HK-2 (cell line): ENCODE measurements around the gene LRRC23.
"Not testable (repeated sequence)": the region's sequence is repeated elsewhere in the genome, so short reads cannot be mapped to it uniquely, and the experiment has no call there.

Experiments used
- DNase-seq: peaks from one replicate; pipeline ENCODE4 v3.0.0-alpha.2; 2018; ENCODE audit not compliant: unreplicated experiment

LRRC23 gene

DNA sequence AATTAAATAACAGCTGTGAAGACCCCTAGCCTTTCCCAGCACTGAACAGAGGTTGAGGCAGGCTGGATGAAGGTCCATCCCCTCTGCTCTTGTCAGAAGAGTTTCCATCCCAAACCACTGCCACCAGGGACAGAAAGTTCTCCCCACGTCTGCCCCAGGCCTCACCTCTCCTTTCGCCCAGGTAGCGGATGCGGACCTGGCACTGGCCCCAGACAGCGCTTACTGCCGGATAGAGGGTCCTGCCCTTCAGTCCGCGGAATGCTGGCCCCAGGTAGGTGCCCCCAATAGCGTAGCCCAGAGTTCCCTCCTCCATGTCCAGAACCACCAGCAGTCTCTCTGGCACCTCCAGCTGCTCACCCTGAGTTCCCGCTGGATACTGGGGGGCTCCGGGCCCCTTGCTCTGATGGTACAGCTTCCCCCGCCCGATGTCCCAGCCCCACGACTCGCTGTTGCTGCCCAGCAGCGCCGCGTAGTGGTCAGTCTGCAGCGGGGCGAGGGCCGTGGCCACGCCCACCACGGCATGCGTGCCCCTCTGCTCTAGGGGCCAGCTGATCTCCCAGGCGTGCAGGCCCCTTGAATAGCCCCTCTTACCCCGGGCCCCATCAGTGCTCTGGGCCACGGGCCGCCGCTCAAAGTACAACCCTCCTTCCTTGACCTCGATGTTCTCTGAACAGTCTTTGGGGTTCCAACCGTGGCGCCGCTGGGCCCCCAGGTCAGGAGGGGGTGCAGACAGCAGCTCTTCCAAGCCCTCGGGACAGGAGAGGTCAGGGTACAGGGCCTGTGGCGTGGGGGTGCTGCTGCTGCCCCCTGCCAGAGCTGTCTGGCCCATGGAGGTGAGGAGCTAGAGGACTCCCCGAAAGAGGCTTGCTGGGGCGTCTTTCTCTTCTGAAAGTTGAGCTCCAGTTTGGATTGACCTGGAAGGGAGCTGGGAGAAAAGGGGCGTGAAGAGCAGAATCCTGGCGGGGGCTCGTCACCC is 32.3 kb upstream of the LRRC23 start:
- DNase-seq = peak; percentile 89

DNA sequence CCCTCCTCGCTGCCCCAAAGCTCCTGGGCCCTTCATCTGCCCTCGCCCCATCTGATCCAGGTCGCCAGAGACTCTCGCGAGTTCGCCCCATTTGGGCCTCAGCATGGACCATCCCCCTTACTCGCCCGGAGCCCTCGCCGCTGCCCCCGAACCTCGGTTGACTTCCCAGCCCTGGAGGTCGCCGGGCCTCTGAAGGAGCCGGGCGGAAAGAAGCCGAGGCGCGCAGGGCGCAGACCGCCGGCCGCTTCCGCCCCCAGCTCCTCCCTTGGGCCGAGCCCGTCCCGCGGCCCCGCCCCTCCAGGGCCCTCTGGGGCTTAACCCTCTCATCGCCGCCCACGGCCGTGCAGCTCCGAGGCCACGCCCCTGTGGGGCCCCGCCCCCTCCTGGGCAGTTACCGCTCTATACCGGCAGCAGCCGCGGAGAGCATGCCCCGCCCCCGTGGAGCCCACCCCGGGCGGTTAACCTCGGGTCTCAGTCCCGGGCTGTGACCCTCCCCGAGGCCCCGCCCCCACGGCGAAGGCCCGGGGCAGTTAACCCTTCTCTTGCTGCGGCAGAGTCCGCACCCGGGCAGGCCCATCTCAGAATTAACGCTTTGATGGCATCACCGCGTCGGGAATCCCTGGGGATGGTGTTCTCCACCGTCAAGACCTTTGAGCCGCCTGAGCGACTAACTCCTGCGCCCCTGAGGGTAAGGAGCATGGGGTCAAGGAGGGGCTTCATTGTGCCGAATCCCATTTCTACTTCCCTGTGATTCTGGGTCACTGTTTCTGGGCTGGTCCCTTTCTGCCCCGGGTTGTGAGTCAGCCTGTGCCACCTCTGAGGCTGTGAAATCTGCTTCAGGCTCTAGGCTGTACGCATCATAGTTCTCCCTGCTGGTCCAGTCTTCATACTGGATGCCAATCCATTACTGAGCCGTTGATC is 31.3 kb upstream of the LRRC23 start, which contains the start of gene SPSB2:
Gene SPSB2, minus strand, starts transcription at position 210 of the 921 bp plus-strand sequence. CDS start 402 bp downstream, outside the sequence.
- DNase-seq = peak; percentile 99

DNA sequence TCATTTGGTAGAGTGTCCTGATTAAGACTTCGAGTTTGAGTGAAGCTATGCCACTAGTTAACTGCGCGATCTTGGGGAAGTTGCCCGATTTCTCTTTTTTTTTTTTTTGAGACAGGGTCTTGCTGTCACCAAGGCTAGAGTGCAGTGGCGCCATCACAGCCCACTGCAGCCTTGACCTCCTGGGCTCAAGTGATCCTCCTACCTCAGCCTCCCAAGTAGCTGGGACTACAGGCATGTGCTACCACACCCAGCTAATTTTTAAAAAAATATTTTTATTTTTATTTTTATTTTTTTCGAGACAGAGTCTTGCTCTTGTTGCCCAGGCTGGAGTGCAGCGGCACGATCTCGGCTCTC is 30.6 kb upstream of the LRRC23 start:
- DNase-seq = not testable (repeated sequence)

DNA sequence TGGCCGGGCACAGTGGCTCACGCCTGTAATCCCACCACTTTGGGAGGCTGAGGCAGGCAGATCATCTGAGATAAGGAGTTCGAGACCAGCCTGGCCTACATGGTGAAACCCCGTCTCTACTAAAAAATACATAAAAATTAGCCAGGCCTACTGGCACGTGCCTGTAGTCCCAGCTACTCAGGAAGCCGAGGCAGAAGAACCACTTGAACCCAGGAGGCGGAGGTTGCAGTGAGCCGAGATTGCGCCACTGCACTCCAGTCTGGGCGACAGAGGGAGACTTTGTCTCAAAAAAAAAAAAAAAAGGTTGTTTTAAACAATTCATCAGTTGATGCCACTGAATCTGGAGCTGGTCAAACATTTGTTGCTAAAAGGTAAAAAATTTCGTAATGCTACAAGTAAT is 24.8 kb upstream of the LRRC23 start:
- not testable (repeated sequence) for DNase-seq

DNA sequence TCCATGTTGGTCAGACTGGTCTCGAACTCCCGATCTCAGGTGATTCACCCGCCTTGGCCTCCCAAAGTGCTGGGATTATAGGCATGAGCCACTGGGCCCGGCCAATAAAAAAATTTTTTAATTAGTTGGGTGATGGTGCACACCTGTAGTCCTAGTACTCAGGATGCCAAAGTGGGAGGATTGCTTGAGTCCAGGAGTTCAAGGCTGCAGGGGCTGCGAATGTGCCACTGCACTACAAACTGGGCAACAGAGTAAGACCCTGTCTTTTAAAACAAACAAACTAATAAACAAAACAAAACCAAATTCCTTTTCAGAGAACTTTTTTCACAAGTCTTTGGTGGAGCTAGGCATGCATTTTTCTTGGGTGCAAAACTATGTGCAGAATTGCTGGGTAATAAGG is 21.4 kb upstream of the LRRC23 start:
- no peak for DNase-seq

DNA sequence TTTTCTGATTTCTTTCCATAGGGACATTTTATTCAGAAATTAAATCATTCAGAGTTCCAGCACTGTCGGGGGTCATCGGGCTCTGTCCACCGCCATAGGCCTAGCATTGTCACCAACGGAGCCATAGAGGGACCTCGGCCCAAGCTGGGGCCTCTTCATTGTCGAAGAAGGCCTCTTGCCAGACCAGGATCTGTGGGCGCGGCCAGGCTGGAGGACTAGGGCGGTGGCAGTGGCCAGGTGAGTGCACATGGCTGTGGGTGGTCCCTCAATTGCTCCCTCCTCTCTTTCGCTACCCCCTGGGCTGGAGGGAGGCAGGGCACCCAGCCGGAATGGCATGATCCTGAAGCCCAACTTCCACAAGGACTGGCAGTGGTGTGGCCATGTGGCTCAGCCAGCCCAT is 20.9 kb upstream of the LRRC23 start:
- no peak for DNase-seq

DNA sequence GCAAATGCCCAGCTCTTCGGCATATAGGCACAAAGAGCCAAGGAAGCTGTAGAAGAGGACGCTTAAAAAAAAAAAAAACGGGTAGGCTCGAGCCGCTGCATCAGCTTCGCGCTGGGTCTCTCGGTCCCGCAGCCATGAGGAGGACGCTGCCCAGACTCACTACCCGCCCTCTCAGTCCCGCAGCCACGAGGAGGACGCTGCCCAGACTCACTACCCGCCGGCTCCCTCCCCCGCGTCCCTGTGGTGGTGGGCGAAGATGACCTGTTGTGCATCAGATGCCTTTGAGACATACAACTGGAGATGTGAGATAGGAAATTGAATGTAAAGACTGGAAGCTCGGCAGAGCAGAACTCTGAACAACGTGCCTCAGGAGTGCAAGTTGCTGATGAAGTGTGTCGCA is 20.1 kb upstream of the LRRC23 start:
- DNase-seq = no peak

DNA sequence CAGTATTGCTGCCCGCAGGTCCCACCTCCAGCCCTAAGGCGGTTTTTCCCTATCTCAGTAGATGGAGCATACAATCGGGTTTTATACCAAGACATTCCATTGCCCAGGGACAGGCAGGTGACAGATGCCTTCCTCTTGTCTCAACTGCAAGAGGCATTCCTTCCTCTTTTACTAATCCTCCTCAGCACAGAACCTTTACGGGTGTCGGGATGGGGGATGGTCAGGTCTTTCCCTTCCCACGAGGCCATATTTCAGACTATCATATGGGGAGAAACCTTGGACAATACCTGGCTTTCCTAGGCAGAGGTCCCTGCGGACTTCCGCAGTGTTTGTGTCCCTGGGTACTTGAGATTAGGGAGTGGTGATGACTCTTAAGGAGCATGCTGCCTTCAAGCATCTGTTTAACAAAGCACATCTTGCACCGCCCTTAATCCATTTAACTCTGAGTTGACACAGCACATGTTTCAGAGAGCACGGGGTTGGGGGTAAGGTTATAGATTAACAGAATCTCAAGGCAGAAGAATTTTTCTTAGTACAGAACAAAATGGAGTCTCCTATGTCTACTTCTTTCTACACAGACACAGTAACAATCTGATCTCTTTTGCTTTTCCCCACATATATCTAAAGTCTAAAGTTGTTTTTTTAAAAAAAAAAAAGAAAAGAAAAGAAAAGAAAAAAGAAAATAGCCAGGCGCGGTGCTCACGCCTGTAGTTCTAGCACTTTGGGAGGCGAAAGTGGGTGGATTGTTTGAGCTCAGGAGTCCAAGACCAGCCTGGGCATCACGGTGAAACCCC is 18.2 kb upstream of the LRRC23 start:
- not testable (repeated sequence) for DNase-seq

DNA sequence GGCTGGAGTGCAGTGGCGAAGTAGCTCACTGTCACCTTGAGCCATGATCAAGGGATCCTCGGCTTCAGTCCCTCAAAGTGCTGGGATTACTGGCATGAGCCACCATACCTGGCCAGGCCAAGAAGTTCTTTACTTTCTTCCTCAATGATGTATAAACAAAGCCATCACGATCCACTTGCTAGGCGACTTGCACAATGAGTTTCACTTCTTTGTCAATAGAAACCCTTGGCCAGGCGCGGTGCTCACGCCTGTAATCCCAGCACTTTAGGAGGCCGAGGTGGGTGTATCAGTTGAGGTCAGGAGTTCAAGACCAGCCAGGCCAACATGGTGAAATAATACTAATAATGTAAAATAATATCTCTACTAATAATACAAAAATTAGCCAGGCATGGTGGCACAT is 17.2 kb upstream of the LRRC23 start:
- DNase-seq = no peak

DNA sequence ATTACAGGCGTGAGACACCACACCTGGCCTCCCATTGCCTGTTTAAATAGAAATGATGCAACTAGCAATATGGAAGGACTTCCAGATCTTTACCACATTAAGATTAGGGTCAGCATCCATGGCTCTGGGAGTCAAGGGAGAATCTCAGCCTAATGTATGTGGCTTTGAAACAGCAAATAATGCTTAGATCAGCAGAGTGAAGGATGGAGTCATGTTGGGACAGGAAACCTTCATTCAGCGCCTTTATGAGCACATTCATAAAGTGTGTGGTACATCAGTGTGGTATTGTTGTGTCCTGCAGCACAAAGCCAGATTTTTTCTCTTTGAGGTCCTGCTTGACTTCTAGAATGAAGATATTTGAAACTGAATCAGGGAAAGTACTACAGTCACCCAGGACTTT is 16.3 kb upstream of the LRRC23 start:
- DNase-seq = no peak

DNA sequence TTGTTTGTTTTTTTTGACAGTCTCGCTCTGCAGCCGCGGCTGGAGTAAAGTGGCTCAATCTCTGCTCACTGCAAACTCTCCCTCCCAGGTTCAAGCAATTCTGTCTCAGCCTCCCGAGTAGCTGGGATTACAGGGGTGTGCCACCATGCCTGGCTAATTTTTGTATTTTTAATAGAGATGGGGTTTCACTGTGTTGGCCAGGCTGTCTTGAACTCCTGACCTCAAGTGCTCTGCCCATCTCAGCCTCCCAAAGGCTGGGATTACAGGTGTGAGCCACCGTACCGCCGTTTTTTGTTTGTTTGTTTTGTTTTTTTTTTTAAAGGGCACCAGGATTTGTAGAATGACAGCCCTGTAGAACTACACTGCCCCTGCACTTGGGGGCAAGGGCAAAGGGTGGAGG is 15.8 kb upstream of the LRRC23 start:
- DNase-seq = not testable (repeated sequence)

DNA sequence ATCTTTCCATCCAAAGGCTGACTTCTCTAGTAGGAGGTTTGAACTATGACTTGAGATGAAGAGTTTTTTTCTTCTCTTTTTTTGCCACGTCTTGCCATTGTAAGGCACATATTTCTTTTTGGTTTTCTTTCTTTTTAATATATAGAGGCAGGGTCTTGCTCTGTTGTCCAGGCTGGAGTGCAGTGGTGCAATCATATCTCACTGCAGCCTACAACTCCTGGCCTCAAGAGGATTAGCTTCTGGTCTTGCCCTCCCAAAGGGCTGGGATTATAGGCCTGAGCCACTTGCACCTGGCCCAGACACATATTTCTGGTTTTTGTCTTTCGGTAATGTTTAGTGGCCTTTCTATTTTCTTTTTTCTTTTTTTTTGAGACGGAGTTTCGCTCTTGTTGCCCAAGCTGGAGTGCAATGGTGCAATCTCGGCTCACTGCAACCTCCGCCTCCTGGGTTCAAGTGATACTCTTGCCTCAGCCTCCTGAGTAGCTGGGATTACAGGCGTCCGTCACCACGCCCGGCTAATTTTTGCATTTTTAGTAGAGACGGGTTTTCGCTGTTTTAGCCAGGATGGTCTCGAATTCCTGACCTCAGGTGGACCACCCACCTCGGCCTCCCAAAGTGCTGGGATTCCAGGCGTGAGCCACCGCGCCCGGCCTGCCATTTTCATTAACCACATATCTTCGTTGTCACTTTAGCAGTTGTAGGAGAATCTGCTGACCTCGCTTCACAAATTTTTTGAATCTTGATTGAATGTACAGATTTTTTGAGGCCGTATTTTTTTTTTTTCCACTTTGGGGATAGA is 14.6 kb upstream of the LRRC23 start:
- DNase-seq = not testable (repeated sequence)

DNA sequence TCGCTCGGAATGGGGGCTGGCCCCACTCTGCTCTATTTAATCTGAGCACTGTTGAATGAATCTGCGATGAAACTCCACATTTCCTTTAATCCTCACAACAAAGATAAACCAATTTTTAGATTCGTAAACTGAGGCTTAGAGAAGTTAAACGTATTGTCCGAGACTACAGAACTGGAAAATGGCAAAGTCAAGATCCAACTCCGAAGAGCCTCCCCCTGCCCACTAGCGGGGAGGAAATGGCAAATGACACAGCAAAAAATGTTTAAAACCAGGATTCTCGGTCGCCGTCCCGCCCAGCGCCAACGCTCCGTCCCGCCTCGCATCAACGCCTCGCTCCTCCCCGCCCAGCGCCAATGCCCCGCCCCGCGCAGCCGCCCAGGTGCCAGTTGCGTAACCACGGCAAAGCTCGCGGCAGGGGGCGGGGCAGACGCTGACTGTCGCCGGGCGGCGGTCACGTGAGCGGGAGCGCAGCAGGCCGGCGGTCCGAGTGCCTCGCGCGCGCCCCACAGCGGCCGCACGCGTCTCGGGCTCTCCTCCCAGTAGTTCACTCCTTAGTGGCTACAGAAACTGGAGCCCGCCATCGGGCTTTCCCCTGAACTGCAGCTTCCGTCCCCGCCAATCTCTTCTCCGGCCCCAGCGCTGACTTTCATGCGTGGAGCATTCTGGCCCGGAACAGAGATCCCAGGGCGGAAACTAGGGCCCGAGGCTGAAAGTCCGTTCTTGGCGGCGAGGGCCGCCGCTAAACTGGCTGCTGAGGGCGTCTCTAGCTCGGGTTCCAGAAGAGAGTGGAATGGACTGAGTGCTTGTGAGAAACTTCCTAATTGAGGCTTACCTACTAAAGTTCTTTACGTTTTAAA is 13.6 kb upstream of the LRRC23 start:
- DNase-seq = peak; percentile 99

DNA sequence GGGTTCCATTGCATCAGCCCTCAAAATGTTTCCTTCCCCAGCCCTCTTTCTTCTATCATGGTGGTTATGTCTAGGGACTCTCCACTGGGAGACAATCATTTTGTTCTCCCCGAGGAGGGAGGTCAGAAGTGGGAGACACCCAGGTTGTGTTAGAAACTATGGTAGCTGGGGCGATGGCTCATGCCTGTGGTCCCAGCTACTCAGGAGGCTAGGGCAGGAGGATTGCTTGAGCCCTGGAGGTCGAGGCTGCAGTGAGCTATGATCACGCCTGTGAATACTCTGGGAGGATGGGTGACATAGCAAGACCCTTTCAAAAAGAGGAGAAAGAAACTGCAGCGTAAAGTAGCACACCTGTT is 13.0 kb upstream of the LRRC23 start:
- no peak for DNase-seq

DNA sequence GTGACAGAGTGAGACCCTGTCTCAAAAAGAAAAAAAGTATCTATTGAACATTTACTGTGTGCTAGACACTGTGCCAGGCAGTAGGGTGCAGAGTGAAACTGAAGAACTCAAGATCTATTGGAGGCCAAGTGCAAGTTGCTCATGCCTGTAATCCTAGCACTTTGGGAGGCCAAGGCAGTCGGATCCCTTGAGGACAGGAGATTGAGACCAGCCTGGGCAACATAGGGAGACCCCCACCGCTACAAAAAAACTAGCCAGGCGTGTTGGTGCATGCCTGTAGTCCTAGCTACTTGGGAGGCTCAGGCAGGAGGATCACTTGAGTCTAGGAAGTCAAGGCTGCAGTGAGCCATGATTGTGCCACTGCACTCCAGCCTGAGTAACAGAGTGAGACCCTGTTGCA is 11.9 kb upstream of the LRRC23 start:
- DNase-seq = not testable (repeated sequence)

DNA sequence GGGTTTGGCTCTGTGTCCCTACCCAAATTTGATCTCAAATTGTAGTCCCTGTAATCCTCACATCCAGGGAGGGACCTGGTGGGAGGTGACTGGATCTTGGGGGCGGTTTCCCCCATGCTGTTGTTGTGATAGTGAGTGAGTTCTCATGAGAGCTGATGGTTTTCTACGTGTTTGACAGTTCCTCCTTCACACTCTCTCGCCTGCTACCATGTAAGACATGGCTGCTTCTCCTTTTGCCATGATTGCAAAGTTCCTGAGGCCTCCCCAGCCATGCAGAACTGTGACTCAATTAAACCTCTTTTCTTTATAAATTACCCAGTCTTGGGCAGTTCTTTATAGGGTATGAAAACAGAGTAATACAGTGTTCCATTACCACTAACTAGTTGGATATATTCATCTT is 10.3 kb upstream of the LRRC23 start:
- DNase-seq = no peak

DNA sequence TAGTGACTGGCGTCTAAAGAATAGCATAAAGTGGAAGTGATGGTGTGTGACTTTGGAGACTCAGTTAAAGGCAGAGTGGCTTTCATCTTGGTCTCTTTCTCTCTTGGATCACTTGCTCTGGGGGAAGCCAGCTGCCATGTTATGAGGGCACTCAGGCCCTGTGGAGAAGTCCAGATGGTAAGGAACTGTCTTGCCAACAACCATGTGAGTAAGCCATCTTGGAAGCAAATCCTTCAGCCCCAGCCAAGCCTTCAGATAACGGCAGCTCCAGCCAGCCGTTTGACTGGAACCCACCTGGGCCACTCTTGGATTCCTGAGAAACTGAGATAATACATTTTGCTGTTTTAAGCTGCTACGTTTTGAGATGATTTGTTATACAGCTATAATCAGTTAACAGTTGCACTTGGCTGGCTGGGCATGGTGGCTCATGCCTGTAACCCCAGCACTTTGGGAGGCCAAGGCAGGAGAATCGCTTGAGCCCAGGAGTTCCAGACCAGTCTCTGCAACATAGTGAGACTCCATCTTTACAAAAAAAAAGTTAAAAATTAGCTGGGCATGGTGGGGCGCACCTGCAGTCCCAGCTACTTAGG is 7.7 kb upstream of the LRRC23 start:
- DNase-seq = no peak

DNA sequence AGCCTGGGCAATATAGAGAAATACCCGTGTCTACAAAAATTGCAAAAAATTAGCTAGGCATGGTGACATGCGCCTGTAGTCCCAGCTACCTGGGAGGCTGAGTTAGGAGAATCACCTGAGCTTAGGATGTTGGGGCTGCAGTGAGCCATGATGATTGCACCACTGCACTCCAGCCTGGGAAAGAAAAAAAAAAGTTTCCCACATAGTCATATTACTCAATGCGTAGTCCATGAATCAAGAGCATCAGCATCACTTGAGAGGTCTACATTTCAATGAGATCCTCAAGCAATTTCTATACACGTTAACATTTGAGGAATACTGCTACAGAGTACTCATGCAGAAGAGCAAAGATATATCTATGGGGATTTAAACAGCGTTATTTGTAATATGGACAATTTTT is 5.2 kb upstream of the LRRC23 start:
- no peak for DNase-seq

DNA sequence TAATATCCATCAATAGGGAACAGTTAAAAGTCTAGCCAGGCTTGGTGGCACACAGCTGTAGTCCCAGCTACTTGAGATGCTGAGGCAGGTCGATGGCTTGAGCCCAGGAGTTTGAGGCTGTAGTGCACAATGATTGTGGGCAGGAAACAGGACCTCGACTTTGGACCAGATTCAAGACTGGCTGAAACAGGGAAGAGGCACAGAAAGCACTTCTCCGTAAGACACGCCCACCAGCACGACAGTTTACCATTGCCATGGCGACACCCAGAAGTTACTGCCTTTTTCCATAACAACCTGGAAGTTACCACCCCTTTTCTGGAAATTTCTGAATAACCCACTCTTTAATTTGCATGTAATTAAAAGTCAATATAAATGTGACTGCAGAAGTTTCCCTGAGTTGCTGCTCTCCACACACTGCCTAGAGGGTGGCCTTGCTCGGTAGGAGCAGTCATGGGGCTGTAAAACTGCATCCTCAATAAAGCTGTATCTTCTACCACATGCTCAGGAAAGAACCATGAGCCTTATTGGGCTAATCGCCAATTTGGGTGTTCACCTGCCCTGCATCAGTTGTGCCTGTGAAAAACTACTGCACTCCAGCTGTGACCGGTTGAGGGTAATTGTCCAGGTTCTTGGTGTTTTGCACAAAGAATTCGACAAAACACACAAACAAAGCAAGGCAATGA is 4.6 kb upstream of the LRRC23 start:
- no peak for DNase-seq
